GM23248 (cell line): Measurements from ENCODE around the gene ANO8. TPM values are rescaled to one million over a fixed set of nuclear protein-coding genes. Genes with fewer than 3 reads are reported as not detected.

Experiments
- DNase-seq: peaks from one replicate; pipeline ENCODE4 v3.0.0-alpha.2; 2015
- H2AFZ ChIP-seq: fragments of 200-600 bp; sonication (generic); 2 replicates; pipeline ENCODE4 v1.6.1; 2016; ENCODE audit warnings: antibody characterized with exemption
- H3F3A ChIP-seq: fragments of 200-600 bp; sonication (generic); 2 replicates; pipeline ENCODE4 v1.6.1; 2016; ENCODE audit warnings: mild to moderate bottlenecking, antibody characterized with exemption, mixed run types; ENCODE audit not compliant: insufficient read depth
- H3K27ac ChIP-seq: fragments of 200-600 bp; sonication (generic); 2 replicates; pipeline ENCODE4 v1.5.1; 2016; ENCODE audit warnings: mild to moderate bottlenecking
- H3K27me3 ChIP-seq: fragments of 200-600 bp; sonication (generic); replicated peaks from 2 replicates; pipeline ENCODE4 v1.6.1; 2016; ENCODE audit warnings: mild to moderate bottlenecking; ENCODE audit not compliant: insufficient read depth
- H3K36me3 ChIP-seq: fragments of 200-600 bp; sonication (generic); 2 replicates; pipeline ENCODE4 v1.6.1; 2016; ENCODE audit warnings: low read depth, mild to moderate bottlenecking
- H3K4me1 ChIP-seq: fragments of 200-600 bp; sonication (generic); 2 replicates; pipeline ENCODE4 v1.6.1; 2016; ENCODE audit warnings: mild to moderate bottlenecking; ENCODE audit not compliant: insufficient read depth
- H3K4me2 ChIP-seq: fragments of 200-600 bp; sonication (generic); one replicate; pipeline ENCODE4 v1.6.1; 2016; ENCODE audit warnings: mild to moderate bottlenecking; ENCODE audit not compliant: unreplicated experiment
- H3K4me3 ChIP-seq: fragments of 200-600 bp; sonication (generic); 2 replicates; pipeline ENCODE4 v1.5.1; 2016; ENCODE audit warnings: mild to moderate bottlenecking
- H3K79me2 ChIP-seq: fragments of 200-600 bp; sonication (generic); 2 replicates; pipeline ENCODE4 v1.6.1; 2016; ENCODE audit warnings: mild to moderate bottlenecking; ENCODE audit not compliant: insufficient read depth
- H3K9ac ChIP-seq: fragments of 200-600 bp; sonication (generic); 2 replicates; pipeline ENCODE4 v1.6.1; 2016; ENCODE audit warnings: mild to moderate bottlenecking
- H3K9me2 ChIP-seq: fragments of 200-600 bp; sonication (generic); 2 replicates; pipeline ENCODE4 v1.6.1; 2016; ENCODE audit warnings: mixed run types, mild to moderate bottlenecking, moderate library complexity; ENCODE audit not compliant: insufficient read depth
- H3K9me3 ChIP-seq: fragments of 200-600 bp; sonication (generic); one replicate; pipeline ENCODE4 v1.6.1; 2017; ENCODE audit warnings: low read depth
- H4K20me1 ChIP-seq: fragments of 200-600 bp; sonication (generic); 2 replicates; pipeline ENCODE4 v1.6.0; 2016; ENCODE audit not compliant: insufficient read depth
- EZH2 ChIP-seq: fragments of 200-600 bp; sonication (generic); IDR thresholded peaks from 2 replicates; pipeline ENCODE4 v1.6.1; 2018; ENCODE audit warnings: antibody characterized with exemption, mild to moderate bottlenecking; ENCODE audit not compliant: insufficient read depth, poor library complexity, severe bottlenecking
- EZH2phosphoT487 ChIP-seq: fragments of 200-600 bp; sonication (generic); IDR thresholded peaks from 2 replicates; pipeline ENCODE4 v1.6.1; 2018; ENCODE audit warnings: antibody characterized with exemption, moderate library complexity, mild to moderate bottlenecking, low read depth; ENCODE audit not compliant: insufficient read depth
- WGBS, 2 experiments: methylation state at CpG; one replicate each; pipeline ENCODE4 v1.1.6; 2015 to 2017; ENCODE audit warnings: low lambda C conversion rate in 2 of 2, low coverage in 1 of 2; ENCODE audit errors: missing lambda C conversion rate in 2 of 2; 5-methylcytosine and 5-hydroxymethylcytosine counted together
- in situ Hi-C: fragments of 300-500 bp; cut with MboI; formaldehyde crosslinking; loops from 2 replicates; pipeline ENCODE4 v1.15.0; 2020
- polyA plus RNA-seq: library from polyadenylated mRNA; unstranded; fragments of >200 nt; fragmentation: Nextera tagmentation; extraction: Ambion mirVana; gene quantifications from 2 replicates; pipeline ENCODE4 v1.2.1, GENCODE V29; 2016
- total RNA-seq: library from RNA; depleted of rRNA; stranded (reverse); fragments of >200 nt; shearing (Covaris generic); gene quantifications from 2 replicates; pipeline ENCODE4 v1.2.3, GENCODE V29; 2014

Gene ANO8
- total and polyA plus RNA-seq, 2 experiments from 2014 or later: 0.61 to 4.0 TPM

GRCh38 chr19:17359905-17360800 lies 25.5 kb upstream of the ANO8 start:
- H3K27me3 ChIP-seq: no peaks in the 10 kb centered on the region; the same call in 1 of the 2 replicates
- H3K4me2 ChIP-seq: no peak overlapping the region
- H3K9me2 ChIP-seq: no peaks in the 10 kb centered on the region
- no peak overlapping the region for H3K4me3 ChIP-seq
- TF ChIP-seq EZH2 (no peak), EZH2phosphoT487 (no peak)
- H3F3A ChIP-seq: no peaks in the 10 kb centered on the region
- no peak overlapping the region for H2AFZ ChIP-seq
- no peaks in the 10 kb centered on the region for H3K79me2 ChIP-seq
- no peaks in the 10 kb centered on the region for H3K36me3 ChIP-seq
- 55 to 71% methylated on average over 5 to 6 of the region's 6 CpGs for WGBS, 2 experiments
- no peaks in the 10 kb centered on the region for H4K20me1 ChIP-seq
- H3K4me1 ChIP-seq: no peaks in the 10 kb centered on the region
- H3K9me3 ChIP-seq: no peaks in the 10 kb centered on the region
- in situ Hi-C loops: no loop called here
- no peak overlapping the region for H3K27ac ChIP-seq
- DNase-seq: no peak
- H3K9ac ChIP-seq: no peak overlapping the region

- no peaks in the 10 kb centered on the region for H3K36me3 ChIP-seq
- no peak overlapping the region for H3K9ac ChIP-seq
- TF ChIP-seq EZH2phosphoT487: no peak
- no peak for TF ChIP-seq EZH2
- no peaks in the 10 kb centered on the region for H3K4me1 ChIP-seq
- H3K9me3 ChIP-seq: no peaks in the 10 kb centered on the region
- no peak overlapping the region for H3K27ac ChIP-seq
- no peaks in the 10 kb centered on the region for H3K79me2 ChIP-seq
- in situ Hi-C loops: no loop called here
- peak; percentile 50 for DNase-seq
- no peak overlapping the region for H3K4me2 ChIP-seq
- no peak overlapping the region for H2AFZ ChIP-seq
- H3K9me2 ChIP-seq: no peaks in the 10 kb centered on the region
- H3K27me3 ChIP-seq: no peaks in the 10 kb centered on the region; the same call in 1 of the 2 replicates
- H4K20me1 ChIP-seq: no peaks in the 10 kb centered on the region
- no peaks in the 10 kb centered on the region for H3F3A ChIP-seq
- H3K4me3 ChIP-seq: no peak overlapping the region
- 45 to 54% methylated on average over 6 to 7 of the region's 7 CpGs for WGBS, 2 experiments
Measured at GRCh38 chr19:17358395-17358794, 23.7 kb upstream of the ANO8 start.

- Histone ChIP-seq H3K36me3 (no peaks in the 10 kb centered on the region), H3K27ac (no peak overlapping the region), H3K79me2 (no peaks in the 10 kb centered on the region)
Measured at GRCh38 chr19:17357724-17358123, 23.1 kb upstream of the ANO8 start.

GRCh38 chr19:17357078-17357666 lies 22.5 kb upstream of the ANO8 start:
- Histone ChIP-seq H3K36me3 (no peaks in the 10 kb centered on the region), H3K4me2 (no peak overlapping the region), H3K27ac (no peak overlapping the region), H3K4me3 (no peak overlapping the region), H3K4me1 (no peaks in the 10 kb centered on the region), H2AFZ (no peak overlapping the region), H3K9me3 (no peaks in the 10 kb centered on the region), H3F3A (no peaks in the 10 kb centered on the region), H3K79me2 (no peaks in the 10 kb centered on the region), H3K9ac (no peak overlapping the region), H3K9me2 (no peaks in the 10 kb centered on the region), H4K20me1 (no peaks in the 10 kb centered on the region), H3K27me3 (no peaks in the 10 kb centered on the region)
- in situ Hi-C loops: no loop called here
- TF ChIP-seq EZH2phosphoT487 (no peak), EZH2 (no peak)
- no peak for DNase-seq
- WGBS, 2 experiments: 76 to 81% methylated on average over 7 of the region's 7 CpGs

More at GRCh38 chr19:17357724-17358123, 23.1 kb upstream of the ANO8 start:
- Histone ChIP-seq H3K9me3 (no peaks in the 10 kb centered on the region), H2AFZ (no peak overlapping the region), H3K4me2 (no peak overlapping the region), H3F3A (no peaks in the 10 kb centered on the region), H4K20me1 (no peaks in the 10 kb centered on the region), H3K9me2 (no peaks in the 10 kb centered on the region), H3K4me1 (no peaks in the 10 kb centered on the region), H3K9ac (no peak overlapping the region), H3K27me3 (no peaks in the 10 kb centered on the region; the same call in 1 of the 2 replicates), H3K4me3 (no peak overlapping the region)
- DNase-seq: no peak
- WGBS, 2 experiments: 81 to 85% methylated on average over 11 of the region's 11 CpGs
- no peak for TF ChIP-seq EZH2phosphoT487
- no peak for TF ChIP-seq EZH2
- in situ Hi-C loops: no loop called here
